CD14-positive monocyte (primary cell): ENCODE results near the gene KCNG2. TPM values are rescaled to one million over a fixed set of nuclear protein-coding genes. Genes with fewer than 3 reads are reported as not detected.

ENCODE experiments used
- DNase-seq, 3 donors: peaks; one replicate each; pipeline ENCODE4 v3.0.0-alpha.2; 2011 to 2022
- H2AFZ ChIP-seq: 2 replicates; pipeline ENCODE4 v1.6.0; 2012; ENCODE audit warnings: mild to moderate bottlenecking, low read depth, low read length, inconsistent platforms; ENCODE audit not compliant: insufficient read depth, poor library complexity, severe bottlenecking
- H3K27ac ChIP-seq, 2 donors: 1 replicate in 1 of 2; 2 replicates in 1 of 2; pipeline ENCODE4 v1.5.1; 2012 to 2013; ENCODE audit warnings: low read length in 2 of 2, control low read depth in 1 of 2, inconsistent platforms in 1 of 2, low read depth in 1 of 2, mild to moderate bottlenecking in 1 of 2
- H3K27me3 ChIP-seq, 2 donors: one replicate each; pipeline versions ENCODE4 v1.6.0 to v1.6.1; 2011 to 2013; ENCODE audit warnings: low read length in 2 of 2; ENCODE audit not compliant: control insufficient read depth in 2 of 2, insufficient read depth in 2 of 2
- H3K36me3 ChIP-seq, 2 donors: replicated peaks in 1 of 2; 1 replicate in 1 of 2; 2 replicates in 1 of 2; pipeline versions ENCODE4 v1.5.1 to v1.6.1; 2012 to 2013; ENCODE audit warnings: low read length in 2 of 2, control low read depth in 1 of 2, inconsistent platforms in 1 of 2, mild to moderate bottlenecking in 1 of 2; ENCODE audit not compliant: insufficient read depth in 2 of 2, control insufficient read depth in 1 of 2
- H3K4me1 ChIP-seq, 2 donors: 1 replicate in 1 of 2; 2 replicates in 1 of 2; pipeline versions ENCODE4 v1.5.1 to v1.6.1; 2012 to 2013; ENCODE audit warnings: low read length in 2 of 2, control low read depth in 1 of 2, inconsistent platforms in 1 of 2, mild to moderate bottlenecking in 1 of 2, moderate library complexity in 1 of 2; ENCODE audit not compliant: insufficient read depth in 2 of 2, control insufficient read depth in 1 of 2
- H3K4me2 ChIP-seq: replicated peaks from 2 replicates; pipeline ENCODE3; 2012; ENCODE audit warnings: low read length, moderate library complexity, mild to moderate bottlenecking; ENCODE audit not compliant: poor library complexity, severe bottlenecking; ENCODE audit errors: extremely low read depth
- H3K4me3 ChIP-seq, 3 experiments: fragments of 200-600 bp in 1 of 3; sonication (generic) in 1 of 3; replicated peaks in 1 of 3; 1 replicate in 2 of 3; 2 replicates in 1 of 3; pipeline ENCODE4 v1.5.1; 2011 to 2013; ENCODE audit warnings: low read length in 3 of 3, mild to moderate bottlenecking in 3 of 3, control low read depth in 2 of 3, low read depth in 2 of 3, inconsistent platforms in 1 of 3, moderate library complexity in 1 of 3
- H3K79me2 ChIP-seq: 2 replicates; pipeline ENCODE4 v1.6.0; 2012; ENCODE audit warnings: mild to moderate bottlenecking, control low read depth, inconsistent platforms, low read length, moderate library complexity; ENCODE audit not compliant: insufficient read depth
- H3K9ac ChIP-seq: 2 replicates; pipeline ENCODE4 v1.6.0; 2017; ENCODE audit warnings: low read length, mild to moderate bottlenecking; ENCODE audit not compliant: insufficient read depth, poor library complexity, severe bottlenecking
- H3K9me3 ChIP-seq, 2 donors: replicated peaks in 1 of 2; 1 replicate in 1 of 2; 2 replicates in 1 of 2; pipeline versions ENCODE4 v1.5.1 to v1.6.1; 2012 to 2013; ENCODE audit warnings: low read length in 2 of 2, control low read depth in 1 of 2; ENCODE audit not compliant: control insufficient read depth in 1 of 2, insufficient read depth in 1 of 2
- H4K20me1 ChIP-seq: 2 replicates; pipeline ENCODE4 v1.6.0; 2012; ENCODE audit warnings: mild to moderate bottlenecking, low read length, control low read depth, moderate library complexity; ENCODE audit not compliant: insufficient read depth
- H3K27ac Mint-ChIP-seq, 7 donors: one replicate each; pipeline ENCODE4 v1.8.0; 2020; ENCODE audit warnings: mild to moderate bottlenecking in 7 of 7, mixed read lengths in 7 of 7, moderate library complexity in 6 of 7, inconsistent platforms in 2 of 7
- H3K27me3 Mint-ChIP-seq, 3 donors: one replicate each; pipeline ENCODE4 v1.8.0; 2021 to 2022; ENCODE audit warnings: low read depth in 3 of 3, mild to moderate bottlenecking in 3 of 3, mixed read lengths in 3 of 3, moderate library complexity in 3 of 3, inconsistent platforms in 1 of 3
- H3K36me3 Mint-ChIP-seq, 2 donors: one replicate each; pipeline ENCODE4 v1.8.0; 2020; ENCODE audit warnings: mixed read lengths in 2 of 2, inconsistent platforms in 1 of 2, mild to moderate bottlenecking in 1 of 2
- H3K4me1 Mint-ChIP-seq: one replicate; pipeline ENCODE4 v1.8.0; 2020; ENCODE audit warnings: mild to moderate bottlenecking, mixed read lengths
- H3K4me3 Mint-ChIP-seq, 2 donors: one replicate each; pipeline ENCODE4 v1.8.0; 2020; ENCODE audit warnings: mild to moderate bottlenecking in 2 of 2, mixed read lengths in 2 of 2, moderate library complexity in 1 of 2
- H3K9me3 Mint-ChIP-seq, 7 donors: one replicate each; pipeline ENCODE4 v1.8.0; 2020 to 2022; ENCODE audit warnings: mixed read lengths in 7 of 7, mild to moderate bottlenecking in 6 of 7, moderate library complexity in 6 of 7, inconsistent platforms in 2 of 7
- WGBS: methylation state at CpG from one replicate; pipeline ENCODE4 v1.1.5; 2013; ENCODE audit warnings: missing lambda C conversion rate; ENCODE audit not compliant: insufficient coverage; 5-methylcytosine and 5-hydroxymethylcytosine counted together
- intact Hi-C, 2 donors: fragments of 100-400 bp; cut with micrococcal nuclease; formaldehyde crosslinking; loops; one replicate each; pipeline versions ENCODE4 v1.15.0 to v1.15.1; 2023
- polyA plus RNA-seq, 3 donors: library from polyadenylated mRNA; depleted of rRNA in 1 of 3; unstranded in 2 of 3; stranded (reverse) in 1 of 3; fragments of 300-500 nt in 2 of 3; fragments of >200 nt in 1 of 3; fragmentation: Illumina TruSeq in 2 of 3; gene quantifications; 1 replicate in 2 of 3; 2 replicates in 1 of 3; pipeline ENCODE4 v1.2.3, GENCODE V29; 2012 to 2021
- TF ChIP-seq, protein P1 (sequence below): fragments of 200-600 bp; IDR thresholded peaks from one replicate; pipeline ENCODE4 v1.8.0; 2022; ENCODE audit warnings: antibody characterized with exemption, mild to moderate bottlenecking

The KCNG2 gene
- polyA plus RNA-seq, 3 donors = 0.04 TPM; not detected in 2

- no peaks in the 10 kb centered on the region for H3K27me3 ChIP-seq
- WGBS = 98% methylated on average over 20 of the region's 20 CpGs
- H3K79me2 ChIP-seq = peaks cover 26% of the 10 kb centered on the region
- intact Hi-C loops = no loop called here
- TF ChIP-seq, protein P1, sequence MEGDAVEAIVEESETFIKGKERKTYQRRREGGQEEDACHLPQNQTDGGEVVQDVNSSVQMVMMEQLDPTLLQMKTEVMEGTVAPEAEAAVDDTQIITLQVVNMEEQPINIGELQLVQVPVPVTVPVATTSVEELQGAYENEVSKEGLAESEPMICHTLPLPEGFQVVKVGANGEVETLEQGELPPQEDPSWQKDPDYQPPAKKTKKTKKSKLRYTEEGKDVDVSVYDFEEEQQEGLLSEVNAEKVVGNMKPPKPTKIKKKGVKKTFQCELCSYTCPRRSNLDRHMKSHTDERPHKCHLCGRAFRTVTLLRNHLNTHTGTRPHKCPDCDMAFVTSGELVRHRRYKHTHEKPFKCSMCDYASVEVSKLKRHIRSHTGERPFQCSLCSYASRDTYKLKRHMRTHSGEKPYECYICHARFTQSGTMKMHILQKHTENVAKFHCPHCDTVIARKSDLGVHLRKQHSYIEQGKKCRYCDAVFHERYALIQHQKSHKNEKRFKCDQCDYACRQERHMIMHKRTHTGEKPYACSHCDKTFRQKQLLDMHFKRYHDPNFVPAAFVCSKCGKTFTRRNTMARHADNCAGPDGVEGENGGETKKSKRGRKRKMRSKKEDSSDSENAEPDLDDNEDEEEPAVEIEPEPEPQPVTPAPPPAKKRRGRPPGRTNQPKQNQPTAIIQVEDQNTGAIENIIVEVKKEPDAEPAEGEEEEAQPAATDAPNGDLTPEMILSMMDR = no peak
- no peaks in the 10 kb centered on the region for H3K4me1 ChIP-seq
- H3K9me3 Mint-ChIP-seq = peaks cover 40 to 63% (median 56%) of the 10 kb centered on the region in 7 donors
- H3K27me3 Mint-ChIP-seq = no peaks in the 10 kb centered on the region
- H3K4me1 Mint-ChIP-seq = no peaks in the 10 kb centered on the region
- peaks cover 59 to 77% of the 10 kb centered on the region in 2 donors for H3K36me3 Mint-ChIP-seq
- peaks cover 48 to 75% of the 10 kb centered on the region in 2 donors for H3K36me3 ChIP-seq
- H3K4me2 ChIP-seq = no peak overlapping the region
- H3K4me3 ChIP-seq = no peak overlapping the region
- H2AFZ ChIP-seq = no peak overlapping the region
- H3K4me3 Mint-ChIP-seq = no peak overlapping the region
- peak overlapping the region in 2 of 7 donors; percentile 63 for H3K27ac Mint-ChIP-seq
- peaks cover 55 to 68% of the 10 kb centered on the region in 2 donors for H3K9me3 ChIP-seq
- no peak overlapping the region for H3K27ac ChIP-seq
- H4K20me1 ChIP-seq = peaks cover 31% of the 10 kb centered on the region
- DNase-seq = no peak
- H3K9ac ChIP-seq = no peak overlapping the region
Measured at GRCh38 chr18:79918615-79919011, 120.9 kb downstream of the KCNG2 start.

DNA sequence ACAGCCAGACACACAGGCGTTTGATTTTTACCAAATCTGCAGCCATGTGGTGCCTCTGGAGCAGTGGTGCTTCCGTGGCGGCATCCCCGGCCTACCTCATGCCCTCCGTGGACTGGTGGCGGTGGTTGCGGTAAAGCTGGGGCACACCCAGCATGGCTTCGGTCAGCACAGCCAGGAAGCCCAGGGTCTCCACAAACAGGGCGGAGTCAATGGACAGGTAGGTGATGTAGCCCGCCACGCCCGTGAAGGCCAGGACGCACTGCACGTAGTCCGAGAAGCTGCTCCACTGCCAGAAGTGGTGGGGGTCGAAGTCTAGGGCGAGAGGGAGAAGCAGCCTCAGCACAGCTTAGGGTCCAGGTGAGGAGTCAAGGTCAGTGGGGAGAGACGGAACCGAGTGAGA lies 121.4 kb downstream of the KCNG2 start:
- peaks cover 25% of the 10 kb centered on the region for H3K79me2 ChIP-seq
- H3K27me3 ChIP-seq = no peaks in the 10 kb centered on the region
- Mint-ChIP-seq H3K9me3 (peaks cover 45 to 63% (median 61%) of the 10 kb centered on the region in 7 donors), H3K27me3 (no peaks in the 10 kb centered on the region), H3K4me1 (no peaks in the 10 kb centered on the region), H3K27ac (peak overlapping the region in 1 of 7 donors; percentile 63), H3K4me3 (no peak overlapping the region), H3K36me3 (peaks cover 61 to 77% of the 10 kb centered on the region in 2 donors)
- 99% methylated on average over 17 of the region's 19 CpGs for WGBS
- H4K20me1 ChIP-seq = peaks cover 28% of the 10 kb centered on the region
- no peak for DNase-seq
- intact Hi-C loops = no loop called here
- no peak overlapping the region for H3K4me2 ChIP-seq
- no peak overlapping the region for H2AFZ ChIP-seq
- H3K4me1 ChIP-seq = no peaks in the 10 kb centered on the region
- no peak overlapping the region for H3K27ac ChIP-seq
- no peak overlapping the region for H3K9ac ChIP-seq
- H3K9me3 ChIP-seq = peaks cover 60 to 72% of the 10 kb centered on the region in 2 donors
- H3K4me3 ChIP-seq = no peak overlapping the region
- peaks cover 52 to 76% of the 10 kb centered on the region in 2 donors for H3K36me3 ChIP-seq
- TF ChIP-seq, protein P1 = no peak
